Lung (tissue), 12 donors: ENCODE measurements around the gene ATF6. TPM values are rescaled to one million over a fixed set of nuclear protein-coding genes. Genes with fewer than 3 reads are reported as not detected.

Experiments used
- ATAC-seq: fragments of 200-7000 bp; cut with Tn5 transposase; one replicate; pipeline ENCODE4 v1.9.1; 2020; ENCODE audit warnings: moderate number of reproducible peaks; ENCODE audit not compliant: insufficient read depth, low FRiP score
- DNase-seq, 3 donors: peaks; one replicate each; pipeline ENCODE4 v3.0.0-alpha.2; 2013 to 2017
- H3K27ac ChIP-seq, 2 donors: one replicate each; pipeline ENCODE4 v1.5.1; 2013; ENCODE audit warnings: mild to moderate bottlenecking in 2 of 2, moderate library complexity in 2 of 2, control low read depth in 1 of 2, inconsistent platforms in 1 of 2, low read depth in 1 of 2, low read length in 1 of 2
- H3K27me3 ChIP-seq, 3 donors: one replicate each; pipeline ENCODE4 v1.5.1; 2013; ENCODE audit warnings: low read length in 2 of 3; ENCODE audit not compliant: control insufficient read depth in 3 of 3, insufficient read depth in 3 of 3
- H3K36me3 ChIP-seq, 4 donors: one replicate each; pipeline ENCODE4 v1.5.1; 2013; ENCODE audit warnings: low read length in 4 of 4, mild to moderate bottlenecking in 1 of 4, moderate library complexity in 1 of 4; ENCODE audit not compliant: control insufficient read depth in 4 of 4, insufficient read depth in 4 of 4
- H3K4me1 ChIP-seq, 5 donors: one replicate each; pipeline ENCODE4 v1.5.1; 2013; ENCODE audit warnings: low read length in 5 of 5, mild to moderate bottlenecking in 2 of 5, moderate library complexity in 1 of 5; ENCODE audit not compliant: control insufficient read depth in 5 of 5, insufficient read depth in 5 of 5
- H3K4me3 ChIP-seq: one replicate; pipeline ENCODE4 v1.5.1; 2013; ENCODE audit warnings: mild to moderate bottlenecking, control low read depth, moderate library complexity
- H3K9ac ChIP-seq, 2 donors: one replicate each; pipeline ENCODE4 v1.5.1; 2013; ENCODE audit warnings: low read length in 2 of 2, control low read depth in 1 of 2; ENCODE audit not compliant: insufficient read depth in 1 of 2
- H3K9me3 ChIP-seq, 4 donors: one replicate each; pipeline ENCODE4 v1.5.1; 2013; ENCODE audit warnings: low read length in 3 of 4, mild to moderate bottlenecking in 1 of 4, moderate library complexity in 1 of 4; ENCODE audit not compliant: control insufficient read depth in 4 of 4, insufficient read depth in 3 of 4
- CTCF ChIP-seq: IDR thresholded peaks from 2 replicates; pipeline ENCODE4 v1.5.1; 2012; ENCODE audit warnings: mild to moderate bottlenecking; ENCODE audit errors: control extremely low read depth, extremely low read depth
- WGBS, 2 donors: extraction: QIAGEN DNeasy Blood & Tissue Kit; methylation state at CpG; one replicate each; pipeline ENCODE4 v1.1.7; 2013; 5-methylcytosine and 5-hydroxymethylcytosine counted together
- polyA plus RNA-seq, 2 donors: library from polyadenylated mRNA; stranded (reverse); fragments of 200-250 nt; gene quantifications; one replicate each; pipeline ENCODE4 v1.2.1, GENCODE V29; 2013
- total RNA-seq, 2 donors: library from RNA; depleted of rRNA in 1 of 2; stranded (reverse); fragments of >200 nt in 1 of 2; gene quantifications; one replicate each; pipeline ENCODE4 v1.2.1, GENCODE V29; 2014 to 2021
- donor health status: control.
- donor health status: control.
- donor health status: Bipolar disorder and iron deficiency.
- donor health status: healthy.
- donor health status: DM: yes; HTN: yes; CAD: no.

ATF6 gene
- total and polyA plus RNA-seq, 4 donors = 4.3 to 44.8 (median 22.6) TPM

DNA sequence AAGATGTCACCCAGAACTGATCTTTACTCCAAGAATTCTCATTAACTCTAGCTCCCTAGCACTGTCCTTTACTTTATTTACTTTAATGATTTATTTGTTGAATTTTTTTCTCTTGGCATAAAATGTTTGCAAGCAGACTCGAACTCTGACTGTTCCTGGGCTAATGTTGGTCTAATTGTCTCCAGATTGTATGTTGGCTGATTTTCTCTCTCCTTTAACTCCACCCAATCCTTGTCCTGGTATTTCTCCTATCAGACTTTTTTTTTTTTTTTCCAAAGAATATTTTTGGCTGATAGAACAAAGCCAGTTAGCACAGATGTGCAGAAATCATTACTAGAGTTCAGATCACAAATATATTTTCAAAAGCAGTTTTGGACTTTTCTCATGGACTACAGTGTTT is 82.6 kb downstream of the ATF6 start:
- Histone ChIP-seq H3K4me3 (no peak overlapping the region), H3K27ac (no peak overlapping the region), H3K9ac (no peak overlapping the region), H3K36me3 (peaks cover under 1 to 10% (median 7%) of the 10 kb centered on the region in 4 donors), H3K27me3 (no peaks in the 10 kb centered on the region), H3K9me3 (no peaks in the 10 kb centered on the region), H3K4me1 (peaks cover 0 to 6% (median 0%) of the 10 kb centered on the region in 5 donors)
- DNase-seq (no peak), ATAC-seq (no peak)
- TF ChIP-seq CTCF = no peak
- 57 to 86% methylated on average over 1 of the region's 1 CpG for WGBS, 2 donors

GRCh38 chr1:161849518-161849917 is 83.4 kb downstream of the ATF6 start:
- H3K4me3 ChIP-seq = no peak overlapping the region
- no peak overlapping the region for H3K27ac ChIP-seq

DNA sequence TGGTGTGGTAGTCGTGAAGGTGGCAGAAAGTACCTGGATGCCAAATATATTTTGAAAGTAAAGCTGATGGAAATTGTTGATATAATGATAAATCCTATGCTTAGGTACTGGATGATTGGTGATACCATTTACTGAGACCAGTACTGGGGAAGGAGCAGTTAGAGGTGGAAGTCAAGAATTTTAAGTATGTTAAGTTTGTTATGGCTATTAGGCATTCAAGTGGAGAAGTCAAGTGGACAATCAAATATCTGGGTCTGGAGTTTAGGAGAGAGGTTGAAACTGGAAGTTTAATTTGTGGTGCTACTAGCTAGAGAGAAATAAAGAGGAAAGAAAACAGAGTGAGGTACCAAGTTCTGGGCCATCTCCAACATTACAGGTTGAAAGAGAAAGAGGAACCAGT is 89.1 kb downstream of the ATF6 start:
- Histone ChIP-seq H3K9me3 (no peaks in the 10 kb centered on the region), H3K4me3 (no peak overlapping the region), H3K36me3 (peaks cover 6 to 16% (median 10%) of the 10 kb centered on the region in 4 donors), H3K9ac (no peak overlapping the region), H3K4me1 (peaks cover 0 to 3% (median 0%) of the 10 kb centered on the region in 5 donors), H3K27ac (no peak overlapping the region), H3K27me3 (no peaks in the 10 kb centered on the region)
- 72 to 88% methylated on average over 1 of the region's 1 CpG for WGBS, 2 donors
- DNase-seq = no peak
- no peak for TF ChIP-seq CTCF
- no peak for ATAC-seq

More at GRCh38 chr1:161849518-161849917, 83.4 kb downstream of the ATF6 start:
- no peaks in the 10 kb centered on the region for H3K9me3 ChIP-seq
- H3K4me1 ChIP-seq = peaks cover 0 to 3% (median 0%) of the 10 kb centered on the region in 5 donors
- ATAC-seq (no peak), DNase-seq (no peak)
- H3K9ac ChIP-seq = no peak overlapping the region
- H3K27me3 ChIP-seq = no peaks in the 10 kb centered on the region
- TF ChIP-seq CTCF = no peak
- H3K36me3 ChIP-seq = peaks cover 6 to 15% (median 12%) of the 10 kb centered on the region in 4 donors

DNA sequence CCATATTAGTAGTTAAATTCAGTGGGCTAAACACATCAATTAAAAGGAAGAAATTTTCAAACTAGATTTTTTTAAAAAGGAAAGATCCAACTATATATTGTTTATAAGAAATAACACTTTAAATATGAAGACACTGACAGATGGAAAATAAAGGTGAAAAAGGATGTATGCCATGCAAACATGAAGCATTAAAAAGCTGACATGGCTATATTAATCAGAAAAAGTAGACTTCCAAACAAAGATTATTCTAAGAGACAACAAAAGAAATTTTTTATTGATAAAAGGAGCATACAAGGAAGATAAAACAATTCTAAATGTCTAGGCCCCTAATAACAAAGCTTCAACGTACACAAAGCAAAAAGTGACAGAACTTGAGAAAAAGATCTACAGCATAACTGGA is 92.2 kb downstream of the ATF6 start:
- no peak overlapping the region for H3K9ac ChIP-seq
- H3K27me3 ChIP-seq = no peaks in the 10 kb centered on the region
- H3K4me3 ChIP-seq = no peak overlapping the region
- no peaks in the 10 kb centered on the region for H3K9me3 ChIP-seq
- ATAC-seq (no peak), DNase-seq (no peak)
- peaks cover 6 to 12% (median 10%) of the 10 kb centered on the region in 4 donors for H3K36me3 ChIP-seq
- no peak overlapping the region for H3K27ac ChIP-seq
- no peak for TF ChIP-seq CTCF
- peaks cover 0 to 4% (median 0%) of the 10 kb centered on the region in 5 donors for H3K4me1 ChIP-seq
- 94 to 97% methylated on average over 1 of the region's 1 CpG for WGBS, 2 donors
